RPMI8226 (cell line): ENCODE data around the gene LAMC3.
"Not testable (repeated sequence)": the region's sequence is repeated elsewhere in the genome, so short reads cannot be mapped to it uniquely, and the experiment has no call there.

Experiments
- DNase-seq: peaks from one replicate; pipeline ENCODE4 v3.0.0-alpha.2; 2015

The LAMC3 gene

DNA sequence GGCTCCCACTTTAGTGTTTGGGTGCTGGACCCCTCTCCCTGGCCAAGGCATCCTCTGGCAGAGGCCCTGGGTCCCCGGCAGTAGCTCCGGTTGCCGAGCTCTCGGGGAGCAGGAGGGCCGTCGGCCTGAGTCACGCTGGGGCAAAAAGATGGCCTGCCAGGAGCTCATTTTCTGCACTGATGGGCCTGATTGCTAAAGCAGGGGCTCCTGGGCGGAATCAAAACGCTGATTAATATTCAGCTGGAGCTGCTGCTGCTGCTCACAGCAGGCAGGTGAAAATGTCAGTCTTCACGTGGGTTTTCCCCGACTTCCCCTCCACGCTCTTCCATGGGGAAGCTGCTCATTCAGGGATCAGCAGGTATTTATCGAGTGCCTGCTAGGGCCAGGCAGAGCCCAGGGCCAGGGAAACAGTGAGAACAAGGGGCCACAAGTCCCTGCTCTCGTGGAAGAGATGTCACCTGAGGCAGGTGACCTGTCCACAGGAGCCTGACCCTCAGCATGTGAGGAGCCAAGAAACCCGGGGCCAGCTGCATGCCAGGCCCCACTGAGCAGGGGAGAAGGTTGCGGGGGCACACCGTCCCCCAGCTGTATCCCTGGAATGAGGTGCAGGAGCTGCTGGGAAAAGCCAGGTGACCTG lies 22.1 kb downstream of the LAMC3 start:
- no peak for DNase-seq

DNA sequence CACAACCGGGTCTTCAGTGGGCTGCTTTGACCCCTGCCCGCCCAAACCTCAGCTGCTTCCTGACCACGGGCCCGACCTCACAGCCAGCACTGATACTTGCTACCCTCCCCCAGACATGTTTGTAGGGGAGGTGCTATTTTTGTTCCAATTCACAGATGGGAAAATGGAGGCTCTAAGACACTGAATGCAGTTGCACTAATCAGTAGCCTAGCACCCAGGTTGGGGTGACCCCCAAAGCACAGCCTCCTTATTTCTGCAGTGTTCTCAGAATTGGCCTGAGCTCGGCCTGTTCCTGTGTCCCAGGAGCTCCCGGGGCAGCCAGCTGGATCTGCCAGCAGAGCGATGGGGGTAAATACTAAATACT lies 22.6 kb downstream of the LAMC3 start:
- DNase-seq: no peak

GRCh38 chr9:131032384-131032783 lies 23.4 kb downstream of the LAMC3 start:
- DNase-seq: no peak

DNA sequence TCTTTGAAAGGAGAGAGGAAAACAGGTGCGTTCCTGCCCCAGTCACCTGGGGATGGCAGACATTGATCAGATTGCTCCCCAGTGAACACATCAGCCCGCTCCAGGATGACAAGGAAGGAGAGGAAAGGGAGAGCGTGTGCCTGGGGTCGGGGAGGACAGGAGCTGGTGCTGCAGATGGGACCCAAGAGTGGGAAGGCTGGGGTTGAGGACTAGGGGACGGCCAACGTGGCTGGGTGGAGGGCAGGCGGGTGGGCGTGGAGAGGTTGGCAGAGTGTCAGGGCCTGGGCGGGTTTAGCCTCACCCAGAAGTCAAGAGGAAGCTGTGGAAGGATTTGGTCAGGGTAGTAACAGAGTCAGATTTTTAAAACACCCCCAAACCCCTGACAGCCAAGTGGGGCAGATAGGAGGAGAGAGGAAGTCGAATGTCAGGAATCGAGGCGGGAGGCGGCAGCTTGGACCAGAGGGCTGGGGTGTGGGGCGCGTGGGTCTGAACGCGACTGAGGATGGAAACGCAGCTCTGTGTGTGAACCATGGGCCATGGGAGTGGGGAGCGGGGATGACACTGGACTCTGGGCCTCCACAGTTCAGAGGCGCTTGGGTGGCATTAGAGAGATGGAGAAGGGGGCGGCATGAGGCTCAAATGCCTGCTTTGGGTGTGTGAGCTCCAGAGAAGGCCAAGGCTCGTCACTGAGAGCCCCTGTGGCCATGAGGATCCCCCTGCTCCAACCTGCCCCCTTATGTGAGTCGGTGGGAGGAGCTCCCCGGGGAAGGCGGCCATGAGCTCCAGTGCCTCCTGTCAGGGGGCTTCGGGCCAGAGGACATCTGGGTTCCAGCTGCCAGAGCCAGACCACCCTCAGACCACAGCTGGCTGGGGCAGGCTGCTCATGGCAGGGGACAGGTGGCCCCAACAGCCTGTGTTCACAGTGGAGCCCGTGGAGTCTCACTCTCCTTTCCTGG lies 24.6 kb downstream of the LAMC3 start:
- DNase-seq: no peak

DNA sequence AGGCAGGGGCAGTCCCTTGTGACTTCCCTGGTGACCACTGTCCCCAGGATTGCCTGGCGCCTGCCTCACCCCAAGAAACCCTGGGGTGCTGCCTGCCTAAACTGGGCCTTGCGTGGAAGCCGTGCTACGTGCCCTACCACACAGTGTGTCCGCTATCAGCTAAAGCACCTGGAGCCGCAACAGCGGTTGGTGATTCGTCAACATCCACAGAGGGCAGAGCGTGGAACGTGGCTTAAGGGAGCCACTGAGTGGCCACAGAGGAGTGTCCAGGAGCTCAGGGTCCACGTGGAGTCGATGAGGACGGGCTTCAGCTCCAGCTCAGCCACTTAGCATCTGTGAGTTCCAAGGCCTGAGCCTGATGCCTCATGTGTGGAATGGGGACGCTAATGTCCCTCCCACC lies 25.3 kb downstream of the LAMC3 start:
- no peak for DNase-seq

GRCh38 chr9:131034749-131035148 lies 25.8 kb downstream of the LAMC3 start:
- DNase-seq: not testable (repeated sequence)

GRCh38 chr9:131035548-131035947 lies 26.6 kb downstream of the LAMC3 start:
- DNase-seq: no peak

DNA sequence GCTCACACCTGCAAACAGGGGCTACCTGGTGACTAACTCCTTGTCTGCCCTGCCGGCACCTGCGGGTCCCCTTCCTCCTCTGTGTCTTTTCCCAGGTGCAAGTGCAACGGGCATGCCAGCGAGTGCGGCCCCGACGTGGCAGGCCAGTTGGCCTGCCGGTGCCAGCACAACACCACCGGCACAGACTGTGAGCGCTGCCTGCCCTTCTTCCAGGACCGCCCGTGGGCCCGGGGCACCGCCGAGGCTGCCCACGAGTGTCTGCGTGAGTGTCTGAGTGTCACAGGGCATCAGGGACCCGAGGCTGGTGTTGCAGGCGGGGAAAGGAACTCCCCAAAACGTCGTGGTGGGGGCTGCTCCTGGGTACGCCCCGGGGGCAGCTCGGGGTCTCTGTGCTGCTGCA lies 27.1 kb downstream of the LAMC3 start:
- no peak for DNase-seq

GRCh38 chr9:131036529-131037334 lies 27.8 kb downstream of the LAMC3 start:
- DNase-seq: no peak

GRCh38 chr9:131037335-131038255 lies 28.6 kb downstream of the LAMC3 start:
- DNase-seq: no peak

DNA sequence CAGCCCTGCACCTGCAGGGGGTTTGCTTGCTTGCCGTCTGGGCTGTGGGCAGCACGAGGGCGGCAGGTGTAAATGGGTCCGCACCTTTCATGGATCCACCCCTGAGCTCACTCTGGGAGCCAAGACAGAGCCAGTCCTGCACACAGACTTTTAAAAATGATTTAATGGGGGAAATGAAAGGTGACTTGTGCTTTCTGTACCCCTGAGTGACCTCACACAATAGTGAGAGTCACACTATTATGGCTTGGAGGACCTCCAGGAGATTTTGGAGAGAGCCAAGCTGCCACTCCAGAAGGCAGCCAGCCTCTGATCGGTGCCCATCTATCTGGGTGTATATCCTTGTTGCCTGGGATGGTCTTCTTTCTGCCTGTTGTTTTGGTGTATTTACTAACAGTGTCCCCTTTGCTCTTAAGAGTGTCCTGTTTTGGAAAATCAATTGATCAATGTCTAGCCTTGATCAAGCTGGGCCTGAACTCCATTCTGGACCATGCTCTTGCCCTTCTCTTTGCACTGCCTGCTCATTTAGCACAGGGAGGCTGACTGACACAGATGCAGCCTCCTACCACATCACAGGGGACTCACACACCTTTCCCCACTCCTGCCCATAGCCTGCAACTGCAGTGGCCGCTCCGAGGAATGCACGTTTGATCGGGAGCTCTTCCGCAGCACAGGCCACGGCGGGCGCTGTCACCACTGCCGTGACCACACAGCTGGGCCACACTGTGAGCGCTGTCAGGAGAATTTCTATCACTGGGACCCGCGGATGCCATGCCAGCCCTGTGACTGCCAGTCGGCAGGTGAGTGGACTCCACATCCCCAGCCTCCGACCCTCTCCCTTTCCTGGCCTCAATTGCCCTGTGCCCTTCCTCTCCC lies 29.5 kb downstream of the LAMC3 start:
- DNase-seq: no peak

DNA sequence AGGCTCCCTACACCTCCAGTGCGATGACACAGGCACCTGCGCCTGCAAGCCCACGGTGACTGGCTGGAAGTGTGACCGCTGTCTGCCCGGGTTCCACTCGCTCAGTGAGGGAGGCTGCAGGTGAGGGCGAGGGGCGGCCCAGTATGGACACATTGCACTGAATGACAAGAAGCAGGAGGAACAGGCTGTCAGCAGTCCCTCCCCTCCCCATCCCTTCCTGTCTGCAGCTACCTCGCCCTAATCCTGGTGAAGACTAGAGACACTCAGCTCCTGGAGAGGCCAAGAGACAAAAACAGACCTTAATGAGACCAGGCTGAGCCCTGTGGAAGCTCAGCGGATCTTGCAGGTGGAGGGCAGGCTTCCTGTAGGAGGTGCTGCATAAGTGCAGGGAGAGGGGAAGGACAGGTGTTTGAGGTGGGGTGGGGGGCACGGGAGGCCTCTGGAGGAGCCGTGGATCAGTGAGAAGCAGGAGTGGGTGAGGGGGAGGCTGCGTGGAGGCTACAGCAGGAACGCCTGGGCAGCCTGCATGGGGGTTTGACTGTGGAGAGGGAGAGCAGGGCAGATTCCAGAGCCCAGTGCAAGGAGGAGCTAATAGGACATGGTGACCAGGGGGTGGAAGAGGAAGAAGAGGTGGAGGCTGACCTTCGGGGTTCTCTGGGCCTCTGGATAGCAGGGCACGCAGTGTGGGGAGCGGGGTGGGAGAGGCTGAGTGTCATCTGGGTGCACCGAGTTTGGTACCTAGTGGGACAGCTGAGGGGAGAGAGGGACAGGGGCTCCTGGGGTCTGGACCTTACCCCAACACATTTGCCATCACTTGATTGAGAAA lies 30.4 kb downstream of the LAMC3 start:
- no peak for DNase-seq

DNA sequence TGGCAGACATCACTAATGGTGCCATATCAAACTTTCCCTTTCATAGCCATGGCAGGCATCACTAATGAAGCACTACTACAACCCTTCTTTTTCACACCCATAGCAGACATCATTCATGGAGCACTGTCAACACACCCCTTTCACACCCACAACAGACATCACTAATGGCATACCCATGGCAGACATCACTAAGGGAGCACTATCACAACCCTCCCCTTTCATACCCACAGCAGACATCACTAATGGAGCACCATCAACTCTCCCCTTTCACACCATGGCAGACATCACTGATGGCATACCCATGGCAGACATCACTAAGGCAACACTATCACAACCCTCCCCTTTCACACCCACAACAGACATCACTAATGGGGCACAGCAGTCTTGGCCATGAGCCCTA lies 33.7 kb downstream of the LAMC3 start:
- no peak for DNase-seq

DNA sequence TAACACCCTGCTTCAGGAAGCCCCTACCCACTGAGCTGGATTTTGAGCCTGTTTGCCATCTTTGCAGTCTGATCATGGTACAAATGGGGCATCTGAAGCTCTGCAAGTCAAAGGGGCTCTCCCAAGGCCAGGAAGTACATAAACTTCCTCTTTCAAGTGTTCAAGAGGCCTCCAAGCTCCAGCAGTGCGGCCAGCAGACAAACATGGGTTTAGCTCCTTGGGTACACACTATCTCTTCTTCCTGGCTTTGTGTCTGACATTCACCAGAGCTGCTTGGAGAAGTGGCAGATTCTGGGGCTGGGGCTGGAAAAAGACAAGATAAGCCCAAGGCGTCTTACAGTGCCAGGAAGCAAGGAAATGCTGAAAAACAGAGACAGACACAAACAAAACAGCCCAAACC lies 34.1 kb downstream of the LAMC3 start:
- DNase-seq: no peak

GRCh38 chr9:131043646-131044045 lies 34.7 kb downstream of the LAMC3 start:
- no peak for DNase-seq

GRCh38 chr9:131045300-131046092 lies 36.5 kb downstream of the LAMC3 start:
- peak; percentile 55 for DNase-seq

DNA sequence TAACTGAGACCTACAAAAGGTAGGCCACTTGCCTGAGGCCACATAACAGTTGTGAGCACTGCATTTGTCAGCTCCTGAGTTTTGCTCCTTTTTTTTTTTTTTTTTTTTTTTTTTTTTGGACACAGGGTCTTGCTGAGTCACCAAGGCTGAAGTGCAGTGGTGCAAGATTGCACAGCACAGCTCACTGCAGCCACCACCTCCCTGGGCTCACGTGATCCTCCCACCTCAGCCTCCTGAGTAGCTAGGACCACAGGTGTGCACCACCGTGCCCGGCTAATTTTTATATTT lies 37.1 kb downstream of the LAMC3 start:
- DNase-seq: no peak

- DNase-seq: peak; percentile 89
Measured at GRCh38 chr9:131046581-131047202, 37.7 kb downstream of the LAMC3 start.

DNA sequence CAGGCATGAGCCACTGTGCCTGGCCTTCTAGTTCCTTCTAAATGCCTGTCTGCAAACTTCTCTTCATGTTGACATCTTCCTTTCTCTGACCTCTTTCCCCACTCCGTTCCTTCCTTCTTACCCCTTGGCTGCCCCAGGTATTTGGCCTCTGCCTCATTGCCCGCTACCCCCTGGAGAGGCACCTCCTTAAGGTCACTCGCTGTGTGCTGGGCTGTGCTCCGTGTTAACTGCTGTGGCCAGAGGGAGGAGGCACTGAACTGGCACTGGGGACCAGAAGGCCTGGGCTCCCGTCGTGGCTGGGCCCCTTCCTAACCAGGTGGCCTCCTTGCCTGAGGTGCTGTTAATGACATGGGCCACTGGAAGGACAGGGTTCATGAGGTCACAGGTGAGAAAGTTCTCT lies 39.4 kb downstream of the LAMC3 start:
- no peak for DNase-seq
